IPS-15b (cell line): ENCODE data around the gene AKAP9.
"Not testable (repeated sequence)": the region's sequence is repeated elsewhere in the genome, so short reads cannot be mapped to it uniquely, and the experiment has no call there.

Experiments
- H3K27me3 ChIP-seq: one replicate; pipeline ENCODE4 v1.6.1; 2013; ENCODE audit warnings: low read length; ENCODE audit not compliant: control insufficient read depth, insufficient read depth
- H3K36me3 ChIP-seq: one replicate; pipeline ENCODE4 v1.6.1; 2013; ENCODE audit warnings: low read length; ENCODE audit not compliant: control insufficient read depth, insufficient read depth
- H3K4me1 ChIP-seq: one replicate; pipeline ENCODE4 v1.6.1; 2013; ENCODE audit warnings: mild to moderate bottlenecking, low read length; ENCODE audit not compliant: control insufficient read depth, insufficient read depth
- H3K4me3 ChIP-seq: one replicate; pipeline ENCODE4 v1.5.1; 2013; ENCODE audit warnings: low read depth, low read length
- H3K9ac ChIP-seq: one replicate; pipeline ENCODE4 v1.6.1; 2013; ENCODE audit warnings: low read depth, mild to moderate bottlenecking, low read length
- H3K9me3 ChIP-seq: one replicate; pipeline ENCODE4 v1.6.1; 2013; ENCODE audit warnings: mild to moderate bottlenecking, low read length; ENCODE audit not compliant: control insufficient read depth, insufficient read depth

The AKAP9 gene

DNA sequence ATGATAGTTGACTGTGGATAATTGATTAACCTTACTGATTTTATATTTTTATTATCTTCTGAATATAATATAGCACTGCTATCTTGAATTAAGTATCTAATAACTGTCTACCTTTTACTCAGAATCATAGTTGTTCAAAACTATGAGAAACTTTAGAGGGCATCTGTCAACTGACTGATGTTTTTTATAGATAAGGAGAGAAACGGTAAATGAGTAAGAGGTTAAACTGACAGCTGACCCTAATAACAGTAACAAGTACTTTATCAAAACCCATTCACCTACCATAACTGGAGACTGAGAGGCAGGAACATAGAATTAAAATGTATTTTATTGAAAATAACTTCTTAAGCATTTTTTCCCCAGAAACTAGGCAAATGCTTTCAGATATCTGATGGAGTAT is 131.5 kb downstream of the AKAP9 start:
- Histone ChIP-seq H3K9me3 (no peaks in the 10 kb centered on the region), H3K36me3 (no peaks in the 10 kb centered on the region), H3K4me1 (no peaks in the 10 kb centered on the region), H3K27me3 (no peaks in the 10 kb centered on the region), H3K9ac (no peak overlapping the region), H3K4me3 (no peak overlapping the region)

DNA sequence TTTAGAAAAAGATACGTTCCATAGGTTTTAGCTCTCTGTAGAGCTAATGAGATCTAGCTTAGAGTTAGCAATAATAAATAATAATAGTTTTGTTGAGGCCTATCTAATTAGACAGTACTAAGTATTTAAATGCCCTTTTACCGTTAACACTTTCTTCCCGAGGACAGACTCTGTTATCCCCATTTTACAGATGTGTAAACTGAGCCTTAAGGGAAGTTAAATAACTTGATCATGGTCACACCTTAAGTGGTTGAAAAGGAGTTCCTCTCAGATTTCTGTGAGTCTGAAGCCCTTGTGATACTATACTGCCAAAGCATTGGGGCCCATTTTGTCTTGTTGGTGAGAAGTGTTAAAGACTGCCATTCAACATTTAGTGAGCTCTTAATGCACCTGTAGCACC is 132.0 kb downstream of the AKAP9 start:
- H3K9me3 ChIP-seq = no peaks in the 10 kb centered on the region
- no peaks in the 10 kb centered on the region for H3K4me1 ChIP-seq
- H3K27me3 ChIP-seq = no peaks in the 10 kb centered on the region
- H3K36me3 ChIP-seq = no peaks in the 10 kb centered on the region
- H3K9ac ChIP-seq = no peak overlapping the region
- H3K4me3 ChIP-seq = no peak overlapping the region

DNA sequence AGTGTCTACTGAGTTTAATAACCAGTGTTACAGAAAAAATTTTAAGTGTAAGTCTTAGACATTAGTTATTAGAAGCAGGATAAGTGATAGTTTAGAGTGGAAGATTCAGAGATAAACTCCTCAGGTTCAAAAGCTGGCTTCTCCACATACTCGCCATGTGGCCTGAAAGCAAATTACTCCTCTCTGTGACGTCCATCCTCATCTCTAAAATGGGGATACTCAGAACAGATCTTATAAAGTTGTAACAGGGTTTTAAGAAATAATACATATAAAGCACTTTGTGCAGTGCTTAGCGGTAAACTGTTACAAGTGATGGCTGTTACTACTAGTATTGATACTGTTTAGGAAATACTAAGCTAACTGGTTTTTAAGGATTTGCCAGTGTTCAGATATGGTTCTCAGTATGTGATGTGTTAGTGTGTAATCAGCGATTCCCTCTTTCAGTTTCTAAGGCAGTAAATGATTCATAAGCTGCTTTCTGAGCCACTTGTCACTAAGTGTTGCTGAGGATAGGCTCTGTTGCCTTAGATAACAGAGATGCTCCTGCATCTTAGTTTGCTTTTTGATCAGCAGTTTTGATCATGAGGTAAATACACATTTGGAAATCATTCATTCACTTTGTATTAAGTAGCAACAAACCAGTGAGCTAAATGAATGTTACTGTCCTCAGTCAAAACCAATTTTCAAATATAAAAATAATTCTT is 134.9 kb downstream of the AKAP9 start:
- H3K9me3 ChIP-seq = no peaks in the 10 kb centered on the region
- H3K4me1 ChIP-seq = no peaks in the 10 kb centered on the region
- no peaks in the 10 kb centered on the region for H3K36me3 ChIP-seq
- no peak overlapping the region for H3K4me3 ChIP-seq
- H3K9ac ChIP-seq = no peak overlapping the region
- H3K27me3 ChIP-seq = no peaks in the 10 kb centered on the region

DNA sequence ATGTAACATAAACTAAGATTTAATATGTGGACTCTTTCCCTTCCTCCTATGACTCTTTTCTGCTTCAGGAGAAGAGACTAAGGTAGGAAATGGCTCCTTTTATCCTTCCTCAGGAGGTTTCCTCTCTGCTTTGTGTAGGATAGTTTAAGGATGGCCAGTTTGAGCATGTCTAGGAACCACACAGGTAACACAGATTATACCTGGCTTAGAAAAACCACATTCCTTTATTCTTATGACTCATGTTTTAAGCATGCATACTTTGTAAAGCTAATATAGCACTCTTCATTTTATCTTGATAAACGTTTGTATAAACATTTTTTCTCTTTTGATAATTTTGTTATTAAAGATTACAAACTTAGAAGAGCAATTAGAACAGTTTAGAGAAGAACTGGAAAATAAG is 135.8 kb downstream of the AKAP9 start:
- Histone ChIP-seq H3K4me1 (no peaks in the 10 kb centered on the region), H3K9ac (no peak overlapping the region), H3K27me3 (no peaks in the 10 kb centered on the region), H3K9me3 (no peaks in the 10 kb centered on the region), H3K4me3 (no peak overlapping the region), H3K36me3 (no peaks in the 10 kb centered on the region)

DNA sequence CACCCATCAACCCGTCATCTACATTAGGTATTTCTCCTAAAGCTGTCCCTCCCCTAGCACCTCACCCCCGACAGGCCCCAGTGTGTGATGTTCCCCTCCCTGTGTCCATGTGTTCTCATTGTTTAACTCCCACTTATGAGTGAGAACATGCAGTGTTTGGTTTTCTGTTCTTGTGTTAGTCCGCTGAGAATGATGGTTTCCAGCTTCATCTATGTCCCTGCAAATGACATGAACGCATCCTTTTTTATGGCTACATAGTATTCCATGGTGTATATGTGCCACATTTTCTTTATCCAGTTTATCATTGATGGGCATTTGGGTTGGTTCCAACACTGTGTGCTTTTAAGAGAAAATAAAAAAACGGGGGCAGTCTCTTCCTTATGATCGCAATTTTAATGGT is 143.3 kb downstream of the AKAP9 start:
- not testable (repeated sequence) for H3K9me3 ChIP-seq, H3K4me1 ChIP-seq, H3K9ac ChIP-seq, H3K36me3 ChIP-seq, H3K4me3 ChIP-seq, H3K27me3 ChIP-seq

DNA sequence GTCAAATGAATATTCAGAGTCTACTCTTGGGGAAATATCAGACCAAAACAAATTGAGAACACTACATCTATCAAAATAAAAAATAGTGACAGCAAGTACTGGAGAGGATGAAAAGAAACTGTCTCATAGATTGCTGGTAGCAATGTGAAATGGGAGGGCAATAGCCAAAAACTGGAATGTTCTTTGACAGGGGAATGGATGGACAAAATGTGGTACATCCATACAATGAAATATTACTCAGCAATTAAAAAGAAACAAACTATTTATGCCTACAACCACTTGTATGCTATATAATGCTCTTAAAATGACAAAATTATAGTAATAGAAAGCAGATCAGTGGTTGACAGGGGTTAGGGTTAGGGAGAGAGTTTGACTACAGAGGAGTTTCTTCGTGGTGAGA is 147.6 kb downstream of the AKAP9 start:
- Histone ChIP-seq H3K9me3 (no peaks in the 10 kb centered on the region), H3K27me3 (no peaks in the 10 kb centered on the region), H3K9ac (no peak overlapping the region), H3K4me1 (no peaks in the 10 kb centered on the region), H3K4me3 (no peak overlapping the region), H3K36me3 (peaks cover 3% of the 10 kb centered on the region)

DNA sequence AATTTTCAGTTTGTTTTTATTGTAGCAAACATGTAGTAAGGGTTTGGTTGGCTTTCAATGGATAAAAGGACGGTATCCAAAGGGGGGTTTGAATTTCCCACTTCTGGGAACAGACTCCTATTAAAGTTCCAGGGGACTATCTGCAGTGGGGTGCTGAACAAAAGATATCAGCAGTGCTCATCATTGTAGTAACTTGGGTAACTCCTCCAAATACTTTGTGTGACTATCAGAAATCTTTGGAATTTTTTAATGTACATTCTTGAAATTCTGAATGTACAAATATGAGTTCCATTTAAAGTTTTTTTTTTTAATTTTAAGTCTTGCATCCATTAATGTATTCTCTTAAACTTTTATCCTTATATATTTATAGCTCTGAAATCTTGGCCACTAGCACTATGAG is 151.5 kb downstream of the AKAP9 start:
- H3K36me3 ChIP-seq = peaks cover 8% of the 10 kb centered on the region
- H3K4me1 ChIP-seq = peaks cover 2% of the 10 kb centered on the region

DNA sequence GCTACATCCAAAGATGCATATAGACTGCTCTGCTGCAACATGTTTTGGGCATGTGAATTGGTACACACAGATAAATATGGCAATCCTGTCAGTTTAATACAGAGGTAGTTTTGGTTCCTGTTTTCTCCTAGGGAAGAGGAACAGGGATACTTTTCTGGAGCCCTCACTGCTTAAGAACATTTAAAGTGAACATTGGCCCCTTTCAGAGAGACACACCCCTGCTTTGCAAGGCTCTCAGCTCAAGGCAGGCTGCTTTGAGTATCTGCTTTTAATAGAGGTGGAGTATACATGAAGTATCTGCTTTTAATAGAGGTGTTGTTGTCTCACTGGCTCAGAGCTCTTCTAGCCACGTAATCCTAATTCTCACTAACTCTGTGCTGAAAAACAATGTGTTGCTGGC is 154.7 kb downstream of the AKAP9 start:
- Histone ChIP-seq H3K27me3 (no peaks in the 10 kb centered on the region), H3K9ac (no peak overlapping the region), H3K4me1 (peaks cover 2% of the 10 kb centered on the region), H3K4me3 (no peak overlapping the region), H3K9me3 (no peaks in the 10 kb centered on the region), H3K36me3 (peaks cover 8% of the 10 kb centered on the region)

More for the DNA sequence above, 151.5 kb downstream of the AKAP9 start:
- Histone ChIP-seq H3K9ac (no peak overlapping the region), H3K9me3 (no peaks in the 10 kb centered on the region), H3K27me3 (no peaks in the 10 kb centered on the region), H3K4me3 (no peak overlapping the region)

DNA sequence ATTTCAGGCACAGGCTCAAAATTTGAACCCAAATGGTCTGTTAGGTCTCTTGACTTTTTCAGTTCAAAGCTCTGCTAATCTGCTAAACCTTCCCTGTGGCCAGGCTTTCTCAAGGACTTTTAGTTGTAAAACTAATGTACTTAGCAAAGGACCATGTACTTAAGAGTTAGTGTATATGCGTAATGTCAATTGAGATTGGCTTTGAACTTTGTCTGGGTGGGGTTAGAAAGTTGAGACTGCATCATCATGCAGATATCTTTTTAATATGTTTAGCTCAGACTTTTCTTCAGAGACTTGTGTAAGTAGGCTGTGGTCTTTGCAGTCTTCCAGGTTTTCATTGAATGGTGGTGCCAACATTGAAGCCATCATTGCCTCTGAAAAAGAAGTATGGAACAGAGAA is 159.9 kb downstream of the AKAP9 start:
- peaks cover 4% of the 10 kb centered on the region for H3K36me3 ChIP-seq
- H3K9me3 ChIP-seq = no peaks in the 10 kb centered on the region
- no peak overlapping the region for H3K9ac ChIP-seq
- H3K27me3 ChIP-seq = no peaks in the 10 kb centered on the region
- H3K4me3 ChIP-seq = no peak overlapping the region
- no peaks in the 10 kb centered on the region for H3K4me1 ChIP-seq

DNA sequence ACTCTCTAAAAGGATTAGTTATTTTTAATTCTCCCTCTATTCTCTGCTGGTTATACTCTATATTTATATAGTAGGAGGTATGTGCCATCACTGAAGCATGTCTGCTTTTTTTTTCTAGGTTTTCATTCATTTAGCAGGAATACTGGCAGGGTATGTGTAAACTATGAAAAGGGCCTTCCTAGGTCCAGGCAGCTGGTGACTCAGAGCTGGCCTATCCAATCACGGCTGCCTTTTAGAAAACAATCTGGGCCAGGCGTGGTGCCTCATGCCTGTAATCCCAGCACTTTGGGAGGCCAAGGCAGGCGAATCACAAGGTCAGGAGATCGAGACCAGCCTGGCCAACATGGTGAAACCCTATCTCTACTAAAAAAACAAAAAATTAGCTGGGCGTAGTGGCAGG is 162.2 kb downstream of the AKAP9 start:
- not testable (repeated sequence) for H3K4me1 ChIP-seq, H3K9ac ChIP-seq, H3K9me3 ChIP-seq, H3K36me3 ChIP-seq, H3K4me3 ChIP-seq, H3K27me3 ChIP-seq

DNA sequence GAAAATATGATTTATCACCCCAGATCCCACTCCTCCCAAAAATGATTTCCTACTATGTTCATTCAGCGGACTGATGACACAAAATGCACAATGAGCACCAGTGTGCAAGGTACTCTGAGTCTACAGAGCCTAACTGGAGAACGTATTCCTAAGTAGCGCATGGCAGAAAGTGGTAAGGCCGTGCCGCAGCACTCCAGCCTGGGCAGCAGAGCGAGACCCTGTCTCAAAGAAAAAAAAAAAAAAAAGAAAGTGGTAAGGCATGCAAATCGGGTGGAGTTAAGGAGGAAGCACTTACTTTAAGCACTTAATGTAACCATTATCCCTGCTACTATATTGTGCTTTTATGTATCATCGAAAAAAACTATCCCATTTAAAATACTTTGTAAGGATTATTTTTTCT is 168.2 kb downstream of the AKAP9 start:
- no peak overlapping the region for H3K9ac ChIP-seq
- H3K36me3 ChIP-seq = no peaks in the 10 kb centered on the region
- H3K9me3 ChIP-seq = no peaks in the 10 kb centered on the region
- H3K4me1 ChIP-seq = no peaks in the 10 kb centered on the region
- H3K4me3 ChIP-seq = no peak overlapping the region
- H3K27me3 ChIP-seq = no peaks in the 10 kb centered on the region

DNA sequence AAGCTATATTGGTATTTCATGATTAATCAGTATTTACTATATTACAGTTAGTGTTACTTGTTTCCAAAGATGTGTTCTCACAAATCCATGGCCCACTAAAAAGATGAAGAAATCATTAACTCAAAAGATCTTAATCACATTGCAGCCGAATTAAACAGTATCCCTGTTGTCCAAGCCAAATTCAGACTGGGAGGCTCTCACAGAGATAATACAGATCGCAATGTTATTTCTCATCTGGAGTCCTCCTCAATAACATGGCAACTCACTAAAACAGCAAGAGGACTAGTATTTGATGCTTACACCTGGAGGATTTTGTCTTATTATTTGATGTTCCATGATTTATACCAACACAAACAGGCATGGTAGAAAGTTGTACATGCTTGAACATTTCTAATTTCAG is 170.2 kb downstream of the AKAP9 start:
- Histone ChIP-seq H3K9me3 (no peaks in the 10 kb centered on the region), H3K36me3 (no peaks in the 10 kb centered on the region)

More for the DNA sequence above, 170.2 kb downstream of the AKAP9 start:
- Histone ChIP-seq H3K4me3 (no peak overlapping the region), H3K9ac (no peak overlapping the region), H3K4me1 (no peaks in the 10 kb centered on the region), H3K27me3 (no peaks in the 10 kb centered on the region)
